Muscle of leg (tissue), 11 donors: ENCODE data around the gene AP2A2. TPM values are rescaled to one million over a fixed set of nuclear protein-coding genes. Genes with fewer than 3 reads are reported as not detected.

Experiments used
- DNase-seq: peaks from one replicate; pipeline ENCODE4 v3.0.0; 2013
- H3K27ac ChIP-seq: one replicate; pipeline ENCODE4 v1.5.1; 2013; ENCODE audit warnings: mild to moderate bottlenecking, low read length, control low read depth
- H3K27me3 ChIP-seq: one replicate; pipeline ENCODE4 v1.6.1; 2013; ENCODE audit warnings: low read length; ENCODE audit not compliant: control insufficient read depth, insufficient read depth
- H3K36me3 ChIP-seq: one replicate; pipeline ENCODE4 v1.6.1; 2013; ENCODE audit warnings: low read length; ENCODE audit not compliant: control insufficient read depth, insufficient read depth
- H3K4me1 ChIP-seq: one replicate; pipeline ENCODE4 v1.6.1; 2013; ENCODE audit warnings: low read length; ENCODE audit not compliant: control insufficient read depth, insufficient read depth
- H3K4me3 ChIP-seq: one replicate; pipeline ENCODE4 v1.5.1; 2013; ENCODE audit warnings: low read length, control low read depth
- H3K9me3 ChIP-seq: replicated peaks from 2 replicates; pipeline ENCODE4 v1.6.1; 2013; ENCODE audit warnings: low read depth, low read length; ENCODE audit not compliant: control insufficient read depth
- WGBS: methylation state at CpG from one replicate; pipeline ENCODE4 v1.1.5; 2013; ENCODE audit warnings: missing lambda C conversion rate; ENCODE audit not compliant: insufficient coverage; 5-methylcytosine and 5-hydroxymethylcytosine counted together
- polyA plus RNA-seq, 8 donors: library from polyadenylated mRNA; unstranded; fragments of 120-200 nt; gene quantifications; one replicate each; pipeline versions ENCODE4 v1.2.1 to v1.2.3, GENCODE V29; 2013; ENCODE audit warnings: inconsistent platforms in 1 of 8, low replicate concordance in 1 of 8; ENCODE audit not compliant: insufficient read length in 8 of 8, insufficient read depth in 1 of 8
- total RNA-seq: library from RNA; stranded (reverse); fragments of 120-200 nt; gene quantifications from one replicate; pipeline ENCODE4 v1.2.4, GENCODE V29; 2013

The AP2A2 gene
- total and polyA plus RNA-seq, 9 donors: 18.5 to 61.4 (median 47.4) TPM

GRCh38 chr11:898143-898511 is 27.5 kb upstream of the AP2A2 start:
- H3K27ac ChIP-seq: no peak overlapping the region
- H3K36me3 ChIP-seq: peaks cover 57% of the 10 kb centered on the region
- no peak for DNase-seq
- 43% methylated on average over 6 of the region's 10 CpGs for WGBS
- peaks cover 11% of the 10 kb centered on the region for H3K4me1 ChIP-seq
- H3K4me3 ChIP-seq: no peak overlapping the region
- no peaks in the 10 kb centered on the region for H3K27me3 ChIP-seq
- H3K9me3 ChIP-seq: no peaks in the 10 kb centered on the region

- H3K4me1 ChIP-seq: peaks cover 11% of the 10 kb centered on the region
- H3K27me3 ChIP-seq: no peaks in the 10 kb centered on the region
- no peaks in the 10 kb centered on the region for H3K9me3 ChIP-seq
- no peak overlapping the region for H3K4me3 ChIP-seq
- no peak for DNase-seq
- H3K27ac ChIP-seq: no peak overlapping the region
- WGBS: 82% methylated on average over 16 of the region's 22 CpGs
- H3K36me3 ChIP-seq: peaks cover 61% of the 10 kb centered on the region
These were observed 27.0 kb upstream of the AP2A2 start for GRCh38 chr11:898540-899190.

DNA sequence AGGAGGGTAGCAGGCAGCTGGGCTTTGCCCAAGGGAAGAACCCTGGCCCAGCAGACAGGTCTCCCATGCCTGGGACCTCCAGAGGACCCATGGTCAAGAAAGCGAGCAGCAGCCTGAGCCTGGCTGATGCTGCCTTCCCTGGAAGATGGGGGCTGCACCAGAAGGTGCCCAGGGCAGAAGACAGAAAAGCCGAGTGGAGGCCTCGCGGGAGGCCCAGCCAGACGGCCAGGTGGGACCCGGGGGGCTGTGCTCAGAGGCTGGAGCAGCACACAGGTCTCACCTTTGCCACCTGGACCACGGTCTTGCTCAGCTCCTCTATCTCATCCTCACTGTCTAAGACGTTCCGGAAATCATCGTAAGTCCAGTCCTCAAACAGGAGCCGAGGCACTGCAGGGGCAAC is 25.9 kb upstream of the AP2A2 start:
- Histone ChIP-seq H3K9me3 (no peaks in the 10 kb centered on the region), H3K36me3 (peaks cover 69% of the 10 kb centered on the region), H3K27ac (no peak overlapping the region), H3K4me3 (no peak overlapping the region), H3K4me1 (peaks cover 11% of the 10 kb centered on the region), H3K27me3 (no peaks in the 10 kb centered on the region)
- WGBS: 82% methylated on average over 11 of the region's 11 CpGs
- no peak for DNase-seq

DNA sequence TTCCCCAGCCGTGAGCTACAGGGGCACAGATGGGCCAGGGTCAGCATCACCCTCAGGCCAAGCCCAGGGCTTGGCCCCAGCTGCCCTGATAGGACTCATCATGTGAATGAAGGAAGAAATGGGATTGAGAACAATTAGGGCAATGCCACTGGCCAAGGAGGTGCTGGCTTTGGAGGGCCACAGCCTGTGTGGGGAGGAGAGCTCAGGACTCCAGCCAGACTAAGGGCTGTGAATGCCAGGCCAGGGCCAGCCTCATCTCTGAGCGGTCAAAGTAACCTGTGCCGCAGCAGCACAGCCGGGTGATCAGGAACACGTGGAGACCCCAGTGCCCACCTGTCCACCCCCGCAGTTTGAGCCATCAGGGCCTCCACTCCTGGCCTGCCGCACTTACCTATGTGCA is 25.1 kb upstream of the AP2A2 start:
- H3K27ac ChIP-seq: no peak overlapping the region
- no peak for DNase-seq
- no peaks in the 10 kb centered on the region for H3K9me3 ChIP-seq
- peaks cover 11% of the 10 kb centered on the region for H3K4me1 ChIP-seq
- WGBS: 81% methylated on average over 6 of the region's 7 CpGs
- no peak overlapping the region for H3K4me3 ChIP-seq
- peaks cover 70% of the 10 kb centered on the region for H3K36me3 ChIP-seq
- H3K27me3 ChIP-seq: no peaks in the 10 kb centered on the region

DNA sequence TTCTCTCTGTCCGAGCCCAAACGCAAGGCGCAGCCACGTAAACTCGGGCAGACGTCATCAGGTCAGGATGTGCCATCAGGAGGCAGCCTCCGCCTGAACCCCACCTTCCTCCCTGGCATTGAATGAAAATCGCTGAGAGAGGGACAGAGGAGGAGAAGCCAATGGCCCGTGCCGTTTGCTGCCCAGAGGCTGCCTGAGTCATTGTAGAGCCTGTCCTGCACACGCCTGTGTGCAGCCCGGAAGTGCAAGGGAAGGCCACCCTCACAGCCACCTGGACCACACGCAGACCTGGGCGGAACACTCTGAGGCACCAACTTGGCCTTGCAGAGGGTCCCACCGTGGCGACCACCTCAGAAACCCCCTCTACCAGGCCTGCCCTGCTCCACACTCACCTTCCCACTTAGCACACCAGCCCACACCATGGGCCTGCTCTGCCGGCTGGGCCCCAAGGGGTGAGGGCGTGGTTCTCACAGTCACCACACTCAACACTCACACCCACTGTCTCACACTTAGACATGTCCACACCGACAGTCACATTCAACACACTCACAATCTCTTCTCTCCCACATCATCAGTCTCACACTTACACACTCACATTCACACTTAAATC is 24.1 kb upstream of the AP2A2 start:
- Histone ChIP-seq H3K27me3 (no peaks in the 10 kb centered on the region), H3K36me3 (peaks cover 70% of the 10 kb centered on the region), H3K27ac (no peak overlapping the region), H3K4me3 (no peak overlapping the region), H3K4me1 (peaks cover 11% of the 10 kb centered on the region), H3K9me3 (no peaks in the 10 kb centered on the region)
- no peak for DNase-seq
- WGBS: 94% methylated on average over 13 of the region's 19 CpGs

GRCh38 chr11:904380-904779 is 21.3 kb upstream of the AP2A2 start:
- peaks cover 65% of the 10 kb centered on the region for H3K36me3 ChIP-seq
- H3K4me3 ChIP-seq: no peak overlapping the region
- no peaks in the 10 kb centered on the region for H3K9me3 ChIP-seq
- H3K27ac ChIP-seq: no peak overlapping the region
- 100% methylated on average over 2 of the region's 7 CpGs for WGBS
- DNase-seq: no peak
- H3K4me1 ChIP-seq: peaks cover under 1% of the 10 kb centered on the region
- H3K27me3 ChIP-seq: no peaks in the 10 kb centered on the region

GRCh38 chr11:905952-906351 is 19.7 kb upstream of the AP2A2 start:
- H3K36me3 ChIP-seq: peaks cover 49% of the 10 kb centered on the region
- no peaks in the 10 kb centered on the region for H3K9me3 ChIP-seq
- H3K27me3 ChIP-seq: no peaks in the 10 kb centered on the region
- DNase-seq: no peak
- no peak overlapping the region for H3K4me3 ChIP-seq
- no peak overlapping the region for H3K27ac ChIP-seq
- no CpG with 5 or more reads among the region's 7 CpGs for WGBS
- H3K4me1 ChIP-seq: peaks cover 9% of the 10 kb centered on the region

DNA sequence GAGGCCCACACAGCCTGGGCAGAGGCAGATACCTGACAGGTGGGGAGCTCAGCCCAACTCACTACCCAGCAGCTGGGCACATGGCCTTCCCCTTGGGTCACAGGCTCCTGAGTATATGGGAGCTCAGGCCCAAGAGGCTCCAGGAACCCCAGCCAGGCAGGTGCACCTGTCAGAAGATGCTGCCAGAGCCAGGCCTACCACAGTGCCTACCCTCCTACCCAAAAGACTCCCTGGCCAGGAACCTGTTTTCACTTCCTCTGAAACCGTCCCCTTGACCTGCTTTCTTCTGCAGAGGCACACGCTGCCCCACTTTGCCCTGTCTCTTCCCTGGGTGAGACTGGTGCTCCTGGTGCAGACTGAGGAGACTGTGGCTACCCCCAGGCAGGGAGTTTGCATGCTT is 18.0 kb upstream of the AP2A2 start:
- H3K9me3 ChIP-seq: no peaks in the 10 kb centered on the region
- no peak for DNase-seq
- H3K4me1 ChIP-seq: peaks cover 19% of the 10 kb centered on the region
- H3K36me3 ChIP-seq: peaks cover 32% of the 10 kb centered on the region
- no peak overlapping the region for H3K27ac ChIP-seq
- no peaks in the 10 kb centered on the region for H3K27me3 ChIP-seq
- no peak overlapping the region for H3K4me3 ChIP-seq
- WGBS: 89% methylated on average over 2 of the region's 2 CpGs

DNA sequence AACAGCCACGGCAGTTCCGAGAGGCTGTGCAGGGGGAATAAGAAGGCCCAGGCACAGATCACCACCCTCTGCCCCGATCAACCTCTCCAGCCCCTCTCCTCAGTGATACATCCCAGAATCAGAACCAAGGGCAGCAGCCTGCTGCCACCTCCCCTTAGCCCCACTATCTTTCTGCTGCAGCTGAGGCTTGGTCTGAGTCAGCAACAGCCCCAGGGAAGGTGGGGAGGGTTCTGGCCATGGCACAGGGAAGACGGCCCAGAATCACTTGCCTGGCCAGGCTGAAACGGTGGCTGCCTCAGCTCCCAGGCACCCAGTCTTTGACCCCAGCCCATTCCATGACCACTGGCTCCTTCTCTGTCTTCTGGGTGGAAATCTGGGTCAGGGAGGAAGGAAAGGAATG is 17.4 kb upstream of the AP2A2 start:
- DNase-seq: no peak
- 84% methylated on average over 2 of the region's 5 CpGs for WGBS

DNA sequence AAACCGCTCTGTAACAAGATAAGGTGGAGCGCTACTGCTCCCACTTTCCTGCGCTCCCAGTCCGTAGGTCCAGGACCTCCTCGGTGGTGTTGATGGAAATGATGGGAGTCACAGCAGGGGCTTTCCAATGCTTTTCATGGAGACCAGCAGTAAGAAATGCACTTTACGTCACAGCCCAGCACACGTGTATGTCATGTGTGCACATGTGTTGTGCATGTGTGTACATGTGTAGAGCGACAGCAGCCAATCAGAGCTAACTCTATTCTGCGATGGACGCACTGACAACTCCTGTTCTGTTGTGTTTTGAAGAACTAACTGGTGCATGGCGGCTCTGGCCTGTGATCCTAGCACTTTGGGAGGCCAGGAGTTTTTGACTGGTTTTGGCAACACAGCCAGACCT is 16.3 kb upstream of the AP2A2 start:
- H3K4me3 ChIP-seq: no peak overlapping the region

More for the DNA sequence above, 17.4 kb upstream of the AP2A2 start:
- Histone ChIP-seq H3K27ac (no peak overlapping the region), H3K4me3 (no peak overlapping the region), H3K4me1 (peaks cover 19% of the 10 kb centered on the region), H3K27me3 (no peaks in the 10 kb centered on the region), H3K36me3 (peaks cover 26% of the 10 kb centered on the region), H3K9me3 (no peaks in the 10 kb centered on the region)

More for the DNA sequence above, 16.3 kb upstream of the AP2A2 start:
- WGBS: 92% methylated on average over 6 of the region's 11 CpGs
- DNase-seq: no peak
- peaks cover 16% of the 10 kb centered on the region for H3K36me3 ChIP-seq
- H3K4me1 ChIP-seq: peaks cover 19% of the 10 kb centered on the region
- no peaks in the 10 kb centered on the region for H3K9me3 ChIP-seq
- H3K27ac ChIP-seq: no peak overlapping the region
- no peaks in the 10 kb centered on the region for H3K27me3 ChIP-seq
